ENCODE data around the gene MRGPRF.
A peak's percentile ranks its signal among the peaks of the same experiment; 100 is the strongest.

- peak; percentile 14 to 33 for TF ChIP-seq POLR2A (IDR thresholded peaks at IDR 0.05)
- TF ChIP-seq CTCF (IDR thresholded peaks at IDR 0.05) = peak in 1 of 4 experiments; percentile 9
These were observed 1.2 kb upstream of the MRGPRF start for GRCh38 chr11:69014084-69014851.
